GM19238 (cell line): ENCODE data around the gene MTHFR.

Experiments used
- DNase-seq: peaks from one replicate; pipeline ENCODE4 v3.0.0; 2011; ENCODE audit warnings: low spot score; ENCODE audit not compliant: insufficient read length

MTHFR gene

DNA sequence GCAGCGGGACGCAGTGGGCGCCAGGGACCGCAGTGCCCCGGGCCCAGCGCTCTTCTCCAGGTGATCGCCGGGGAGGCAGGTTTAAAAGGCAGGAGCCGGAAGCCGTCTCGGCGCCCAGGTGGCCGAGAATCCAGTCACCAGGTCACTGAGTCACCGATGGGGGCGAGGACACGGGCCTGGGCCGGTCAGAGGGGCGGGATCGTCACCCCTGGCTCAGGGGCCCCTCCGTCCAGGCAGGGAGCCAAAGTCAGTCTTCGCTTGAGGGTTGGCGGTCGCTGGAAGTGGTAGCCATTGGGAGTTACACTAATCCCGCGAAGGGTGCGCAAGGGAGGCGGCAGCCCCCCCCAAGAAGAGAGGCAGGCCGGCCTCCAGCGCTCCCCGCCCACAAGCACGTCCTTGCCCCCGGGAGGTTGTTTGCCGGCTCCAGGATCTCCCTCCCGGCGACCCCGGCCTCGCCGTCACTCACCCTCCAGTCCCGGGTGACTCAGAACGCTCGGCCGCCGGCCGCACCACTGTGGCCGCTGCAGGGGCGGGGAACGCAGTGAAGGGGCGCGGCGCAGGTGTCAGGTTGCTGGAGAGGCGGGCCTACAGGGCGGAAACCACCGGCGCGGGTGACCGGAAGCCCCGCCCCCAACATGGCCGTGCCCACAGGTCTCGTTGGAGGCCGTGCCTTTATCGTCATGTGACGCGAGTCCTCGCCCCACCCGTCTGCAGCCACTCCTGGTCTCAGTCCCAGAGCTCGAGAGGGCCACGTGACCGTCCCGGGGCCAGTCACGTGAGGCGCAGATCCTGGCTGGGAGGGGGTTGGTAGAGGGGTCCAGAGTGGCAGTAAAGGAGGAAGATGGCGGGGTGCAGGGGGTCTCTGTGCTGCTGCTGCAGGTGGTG lies at the start of gene MTHFR, which contains the start of gene CLCN6:
Gene MTHFR (minus strand): TSS at position 543 of the 885 bp plus-strand sequence. CDS start 2,848 bp downstream, outside the sequence.
Gene CLCN6 (plus strand): TSS at position 770 of the 885 bp plus-strand sequence. CDS start 72 bp downstream, at position 842.
- peak; percentile 96 for DNase-seq

DNA sequence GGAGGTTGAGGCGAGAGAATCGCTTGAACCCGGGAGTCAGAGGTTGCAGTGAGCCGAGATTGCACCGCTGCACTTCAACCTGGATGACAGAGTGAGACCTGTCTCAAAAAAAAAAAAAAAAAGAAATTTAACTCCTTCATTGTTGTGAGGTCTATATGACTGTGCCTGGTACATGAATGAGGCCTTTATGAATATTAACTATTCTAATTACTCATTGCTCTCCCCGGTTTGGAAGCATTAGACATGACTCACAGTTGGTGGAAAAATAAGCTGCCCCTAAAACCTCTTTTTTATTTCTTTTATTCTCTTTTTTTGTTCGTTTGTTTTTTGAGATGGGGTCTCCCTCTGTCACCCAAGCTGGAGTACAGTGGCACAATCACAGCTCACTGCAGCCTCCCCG lies 49.7 kb upstream of the MTHFR start:
- no peak for DNase-seq

- no peak for DNase-seq
Observed at GRCh38 chr1:11854519-11854918, 48.8 kb upstream of the MTHFR start.

GRCh38 chr1:11851180-11851579 lies 45.4 kb upstream of the MTHFR start:
- DNase-seq: no peak

DNA sequence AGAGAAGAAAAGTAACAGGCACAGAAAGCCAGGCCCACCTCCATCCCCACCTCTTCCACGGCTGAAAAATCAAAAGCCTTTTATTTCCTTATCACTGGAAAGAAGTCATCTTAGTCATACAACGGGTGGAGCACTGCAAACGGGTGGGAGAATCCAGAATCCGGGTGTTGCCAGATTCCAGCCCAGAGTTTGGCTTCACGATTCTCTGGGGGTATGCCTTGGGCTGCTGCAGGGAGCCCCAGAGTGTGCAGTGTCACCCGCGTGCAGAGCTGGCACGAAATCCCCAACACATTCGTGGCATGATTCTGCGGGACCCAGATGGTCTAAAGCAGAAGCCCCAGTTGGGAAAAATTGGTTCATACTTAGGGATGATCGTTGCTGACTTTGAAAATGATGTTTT lies 44.4 kb upstream of the MTHFR start:
- no peak for DNase-seq

DNA sequence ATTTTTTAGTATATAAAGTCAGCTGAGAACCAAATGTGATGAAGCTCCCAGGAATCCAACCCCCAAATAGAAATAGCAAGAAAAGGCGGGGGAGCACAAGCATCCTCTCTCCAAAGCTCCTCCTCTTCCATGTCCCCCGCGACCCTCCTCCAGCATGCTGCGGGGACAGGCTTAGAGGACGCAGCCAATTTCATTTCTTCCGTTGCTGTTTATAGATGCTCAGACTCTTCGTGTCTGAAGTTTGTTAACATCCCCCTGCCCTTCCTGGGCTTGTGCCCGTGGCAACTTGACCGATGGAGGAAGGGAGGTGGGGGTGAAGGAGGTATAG lies 42.6 kb upstream of the MTHFR start:
- no peak for DNase-seq

DNA sequence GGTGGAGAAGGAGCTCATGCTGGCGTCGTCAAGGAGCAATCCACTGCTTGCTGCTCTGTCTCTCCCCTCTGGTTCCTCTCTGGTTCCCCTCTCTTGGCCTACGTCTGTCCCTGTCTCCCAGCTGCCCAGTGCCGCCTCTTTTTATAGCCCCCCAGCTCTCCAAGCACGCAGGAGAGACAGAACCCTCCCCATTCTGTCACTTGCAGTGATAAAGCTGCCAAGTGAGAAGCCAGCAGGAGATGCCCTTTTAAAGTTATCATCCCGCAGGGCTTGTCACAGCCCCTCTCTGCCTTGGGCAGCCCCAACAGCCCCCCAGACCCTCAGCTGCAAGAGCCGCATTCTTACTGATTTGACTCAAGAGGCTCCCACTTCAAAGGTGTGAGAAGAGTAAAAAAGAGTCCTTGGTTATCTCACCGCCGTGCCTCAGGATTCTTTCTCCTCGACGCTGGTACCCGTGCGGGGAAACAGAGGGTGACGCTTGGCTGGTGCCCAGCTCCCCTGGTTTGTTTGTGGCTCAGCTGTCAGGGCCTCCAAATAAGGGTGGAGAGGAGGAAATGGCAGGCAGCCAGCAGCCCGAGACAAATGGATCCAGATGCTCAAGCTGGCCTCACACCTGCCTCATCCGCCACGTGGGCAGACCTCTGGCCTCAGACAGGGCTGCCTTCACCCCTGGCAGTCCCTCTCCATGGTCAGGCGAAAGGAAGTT lies 42.1 kb upstream of the MTHFR start, which contains the start of gene NPPA:
Gene NPPA (minus strand): TSS at position 117 of the 706 bp plus-strand sequence. CDS start 99 bp downstream, at position 18.
- no peak for DNase-seq

- DNase-seq: no peak
Observed at GRCh38 chr1:11845641-11846335, 40.0 kb upstream of the MTHFR start.

GRCh38 chr1:11842154-11843041 lies 36.6 kb upstream of the MTHFR start:
- DNase-seq: peak; percentile 52

DNA sequence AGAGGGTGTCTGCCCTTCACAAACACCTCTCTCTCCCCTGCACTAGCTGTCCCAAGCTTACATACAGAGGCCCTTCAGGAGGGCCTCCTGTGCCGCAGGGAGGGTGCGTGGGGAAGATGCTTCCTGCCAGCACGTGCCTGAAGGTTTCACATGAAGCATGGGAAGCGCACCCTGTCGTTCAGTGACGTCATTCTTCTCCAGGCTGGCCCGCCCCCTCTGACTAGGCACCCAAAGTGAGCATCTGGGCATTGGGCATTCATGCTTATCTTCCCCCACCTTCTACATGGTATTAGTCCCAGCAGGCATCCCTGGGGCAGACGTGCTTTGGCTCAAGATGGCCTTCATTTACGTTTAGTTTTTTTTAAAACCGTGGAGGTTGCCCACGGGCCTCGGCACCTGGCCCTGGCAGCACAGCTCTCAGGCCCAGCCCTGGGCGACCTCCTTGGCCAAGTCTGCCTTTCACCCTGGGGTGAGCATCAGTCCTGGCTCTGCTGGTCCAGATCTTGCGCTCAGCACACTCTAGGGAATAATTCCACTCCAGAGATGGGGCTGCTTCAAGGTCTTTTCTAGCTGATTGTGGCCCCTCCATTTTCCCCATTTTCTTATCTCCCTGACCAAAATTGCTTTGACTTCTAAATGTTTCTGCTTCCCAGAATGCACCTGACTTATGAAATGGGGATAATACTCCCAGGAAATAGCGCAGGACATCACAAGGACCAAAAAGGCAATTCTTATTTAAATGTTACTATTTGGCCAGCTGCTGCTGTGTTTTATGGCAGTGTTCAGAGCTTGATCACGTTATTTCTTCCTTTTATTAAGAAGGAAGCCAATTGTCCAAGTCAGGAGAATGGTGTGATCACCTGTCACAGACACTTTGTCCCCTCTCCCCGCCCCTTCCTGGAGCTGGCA lies 35.7 kb upstream of the MTHFR start:
- DNase-seq: no peak

- DNase-seq: no peak
Observed at GRCh38 chr1:11839727-11840705, 34.3 kb upstream of the MTHFR start.

GRCh38 chr1:11838349-11839272 lies 32.8 kb upstream of the MTHFR start:
- peak; percentile 85 for DNase-seq

DNA sequence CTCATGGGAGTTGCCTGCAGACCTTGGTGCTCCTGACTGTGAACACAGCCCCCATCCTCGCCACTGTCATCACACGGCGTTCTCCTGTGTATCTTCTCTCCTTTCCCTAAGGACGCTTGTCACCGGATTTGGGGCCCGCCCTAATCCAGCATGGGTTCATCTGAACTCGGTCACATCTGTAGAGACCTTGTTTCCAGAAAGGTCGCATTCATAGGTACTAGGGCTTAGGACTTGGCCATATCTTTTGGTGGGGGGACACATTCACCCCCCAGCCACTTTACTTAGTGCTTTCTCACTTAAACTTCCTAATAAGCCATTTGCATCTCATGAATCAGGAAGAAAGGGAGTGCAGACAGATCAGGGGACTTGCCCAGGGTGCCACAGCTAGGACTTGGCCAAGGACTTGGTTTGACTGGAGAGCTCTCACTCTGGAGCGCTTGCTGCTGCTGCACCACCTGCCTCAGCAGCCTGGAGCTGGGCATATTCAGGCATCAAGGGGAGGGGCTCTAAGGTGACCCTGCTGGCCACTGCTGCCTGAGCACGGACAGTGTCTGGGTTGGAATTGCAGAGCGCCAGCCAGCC lies 32.1 kb upstream of the MTHFR start:
- DNase-seq: no peak

GRCh38 chr1:11836955-11837766 lies 31.4 kb upstream of the MTHFR start:
- no peak for DNase-seq

DNA sequence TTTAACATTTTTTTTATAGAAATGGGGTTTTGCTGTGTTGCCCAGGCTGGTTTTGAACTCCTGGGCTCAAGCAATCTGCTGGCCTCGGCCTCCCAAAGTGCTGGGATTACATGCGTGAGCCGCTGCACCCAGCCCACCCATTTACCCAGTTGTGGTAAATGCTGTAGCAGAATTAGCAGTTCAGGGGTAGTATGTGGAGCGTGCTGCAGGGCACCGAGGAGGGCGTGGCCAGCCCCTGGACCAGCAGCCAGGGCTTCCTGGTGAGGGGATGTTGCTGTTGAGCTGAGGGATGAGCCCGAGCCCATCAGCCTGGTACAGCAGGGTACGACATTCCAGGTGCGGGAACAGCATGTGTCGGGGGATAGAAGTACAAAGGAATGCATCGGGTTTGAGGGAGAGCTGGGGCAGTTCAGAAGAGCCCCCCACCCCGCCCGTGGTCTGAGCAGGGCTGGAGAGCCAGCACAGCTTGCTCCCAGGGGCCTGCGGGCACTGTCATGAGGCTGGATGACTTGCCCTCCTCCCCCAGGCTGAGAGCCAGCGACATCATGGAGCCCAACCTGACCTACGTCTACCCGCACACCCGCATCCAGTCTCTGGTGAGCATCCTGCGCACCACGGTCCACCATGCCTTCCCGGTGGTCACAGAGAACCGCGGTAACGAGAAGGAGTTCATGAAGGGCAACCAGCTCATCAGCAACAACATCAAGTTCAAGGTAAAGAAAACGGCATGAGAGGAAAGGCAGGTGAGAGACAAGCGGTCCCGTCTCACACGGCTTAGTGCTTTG lies 29.9 kb upstream of the MTHFR start:
- no peak for DNase-seq
